Ovary (tissue), 9 donors: Measurements from ENCODE around the gene PTPN23. TPM values are rescaled to one million over a fixed set of nuclear protein-coding genes. Genes with fewer than 3 reads are reported as not detected.
"Not testable (repeated sequence)": the region's sequence is repeated elsewhere in the genome, so short reads cannot be mapped to it uniquely, and the experiment has no call there.

ENCODE experiments used
- DNase-seq, 5 donors: peaks; one replicate each; pipeline ENCODE4 v3.0.0-alpha.2; 2019 to 2020
- H3K27ac ChIP-seq, 2 donors: fragments of 200-600 bp; one replicate each; pipeline versions ENCODE4 v1.5.1 to v1.8.0; 2019 to 2022
- H3K27me3 ChIP-seq: fragments of 200-600 bp; one replicate; pipeline ENCODE4 v1.8.0; 2022
- H3K36me3 ChIP-seq: fragments of 200-600 bp; sonication (generic); one replicate; pipeline ENCODE4 v1.5.1; 2019
- H3K4me1 ChIP-seq: one replicate; pipeline ENCODE4 v1.8.1; 2013; ENCODE audit warnings: mild to moderate bottlenecking, moderate library complexity; ENCODE audit not compliant: insufficient read depth
- H3K4me3 ChIP-seq: fragments of 200-600 bp; sonication (generic); one replicate; pipeline ENCODE4 v1.5.1; 2017
- H3K9me3 ChIP-seq, 2 donors: fragments of 200-600 bp in 1 of 2; sonication (generic) in 1 of 2; one replicate each; pipeline versions ENCODE4 v1.5.1 to v1.8.1; 2013 to 2019; ENCODE audit warnings: mild to moderate bottlenecking in 1 of 2, moderate library complexity in 1 of 2
- CTCF ChIP-seq, 3 donors: fragments of 450-650 bp in 2 of 3; fragments of 200-600 bp in 1 of 3; IDR thresholded peaks; one replicate each; pipeline versions ENCODE4 v1.5.1 to v1.8.0; 2016 to 2022; ENCODE audit warnings: antibody characterized with exemption in 3 of 3, mild to moderate bottlenecking in 1 of 3
- EP300 ChIP-seq: sonication (generic); formaldehyde crosslinking; IDR thresholded peaks from one replicate; pipeline ENCODE4 v1.6.1; 2017; ENCODE audit warnings: antibody characterized with exemption
- POLR2A ChIP-seq: fragments of 450-650 bp; IDR thresholded peaks from one replicate; pipeline ENCODE4 v1.6.1; 2017; ENCODE audit warnings: antibody characterized with exemption, mild to moderate bottlenecking, moderate library complexity
- WGBS, 3 donors: extraction: QIAGEN DNeasy Blood & Tissue Kit in 1 of 3; methylation state at CpG; one replicate each; pipeline versions ENCODE4 v1.1.5 to v1.1.7; 2013 to 2017; 5-methylcytosine and 5-hydroxymethylcytosine counted together
- intact Hi-C, 4 donors: fragments of 100-400 bp; cut with DNase I; formaldehyde crosslinking; loops; one replicate each; pipeline versions ENCODE4 v1.11.0 to v1.15.1; 2022 to 2023
- polyA plus RNA-seq, 2 donors: library from polyadenylated mRNA; stranded (reverse); fragments of 200-250 nt in 1 of 2; fragments of 350-450 nt in 1 of 2; fragmentation: Illumina TruSeq in 1 of 2; extraction: RNeasy Lipid Tissue Mini Kit (QIAGEN cat#74804) in 1 of 2; gene quantifications; one replicate each; pipeline ENCODE4 v1.2.3, GENCODE V29; 2013 to 2014
- total RNA-seq, 7 donors: library from RNA; depleted of rRNA in 2 of 7; stranded (reverse); fragments of >200 nt in 2 of 7; fragmentation: NEBNext Ultra II Directional in 3 of 7; extraction: Animal tissue kit (Norgen Biotek cat#: 25700) in 3 of 7; gene quantifications; one replicate each; pipeline versions ENCODE4 v1.1.0 to v1.2.4, GENCODE V29; 2016 to 2023
- donor health status: DM: no; HTN: no; CAD: no; lungs with moderate emphysema.
- donor health status: DM: no; HTN: no; CAD: no.
- donor health status: Bipolar disorder and iron deficiency.
- donor health status: DM: yes; HTN: yes; CAD: no.
- donor health status: DM: no; HTN: no; CAD: no.
- donor health status: DM: yes; HTN: yes; CAD: no.

PTPN23 gene
- total and polyA plus RNA-seq, 9 donors = 7.3 to 56.9 (median 42.6) TPM

GRCh38 chr3:47452453-47453215, 71.8 kb downstream of the PTPN23 start:
- 64 to 82% (median 66%) methylated on average over 4 of the region's 4 CpGs for WGBS, 3 donors
- H3K36me3 ChIP-seq = no peaks in the 10 kb centered on the region
- H3K27ac ChIP-seq = no peak overlapping the region
- H3K4me3 ChIP-seq = no peak overlapping the region
- DNase-seq = no peak
- intact Hi-C loops = no loop called here
- TF ChIP-seq EP300 = no peak
- TF ChIP-seq CTCF (IDR thresholded peaks at IDR 0.05) = no peak
- no peak for TF ChIP-seq POLR2A
- H3K9me3 ChIP-seq = no peaks in the 10 kb centered on the region
- H3K27me3 ChIP-seq = no peaks in the 10 kb centered on the region
- peaks cover 11% of the 10 kb centered on the region for H3K4me1 ChIP-seq

GRCh38 chr3:47455806-47456452, 75.1 kb downstream of the PTPN23 start:
- intact Hi-C loops = no loop called here
- Histone ChIP-seq H3K36me3 (no peaks in the 10 kb centered on the region), H3K27ac (no peak overlapping the region), H3K4me1 (peaks cover 11% of the 10 kb centered on the region), H3K9me3 (no peaks in the 10 kb centered on the region), H3K27me3 (no peaks in the 10 kb centered on the region), H3K4me3 (no peak overlapping the region)
- TF ChIP-seq EP300 (no peak), POLR2A (no peak), CTCF (IDR thresholded peaks at IDR 0.05) (no peak)
- WGBS, 3 donors = 74 to 79% (median 77%) methylated on average over 3 of the region's 3 CpGs
- DNase-seq = no peak

- Histone ChIP-seq H3K9me3 (no peaks in the 10 kb centered on the region), H3K4me3 (no peak overlapping the region), H3K27ac (no peak overlapping the region), H3K4me1 (peaks cover 11% of the 10 kb centered on the region), H3K36me3 (no peaks in the 10 kb centered on the region), H3K27me3 (no peaks in the 10 kb centered on the region)
- TF ChIP-seq CTCF (IDR thresholded peaks at IDR 0.05) = no peak
- no peak for TF ChIP-seq POLR2A
- TF ChIP-seq EP300 = no peak
- intact Hi-C loops = no loop called here
- DNase-seq = no peak
Measured at GRCh38 chr3:47456984-47457383, 76.2 kb downstream of the PTPN23 start.

GRCh38 chr3:47459534-47460085, 78.8 kb downstream of the PTPN23 start:
- H3K27me3 ChIP-seq, DNase-seq, H3K36me3 ChIP-seq, H3K9me3 ChIP-seq, H3K27ac ChIP-seq, H3K4me3 ChIP-seq, intact Hi-C loops: not testable (repeated sequence)
- WGBS, 3 donors = 67 to 80% (median 77%) methylated on average over 9 of the region's 9 CpGs
- peaks cover 10% of the 10 kb centered on the region for H3K4me1 ChIP-seq

Other genes starting within 250 kb of the PTPN23 start
- 10 to 100 TPM; 46.4 to 62.9 (median 51.2) TPM for gene SETD2, start 216.9 kb upstream of the PTPN23 start, total RNA-seq
- gene SETD2, start 216.9 kb upstream of the PTPN23 start, polyA plus RNA-seq = 10 to 100 TPM; 22.9 to 28.8 TPM
- 10 to 100 TPM in 1 of 7 donors, 1 to 10 TPM in 6; 2.5 to 29.4 (median 4.5) TPM for gene KIF9, start 98.2 kb upstream of the PTPN23 start, total RNA-seq
- 1 to 10 TPM; 6.9 to 7.2 TPM for gene KIF9, start 98.2 kb upstream of the PTPN23 start, polyA plus RNA-seq
- 10 to 100 TPM in 5 of 7 donors, 1 to 10 TPM in 2; 6.2 to 23.7 (median 19.8) TPM for gene KLHL18, start 98.1 kb upstream of the PTPN23 start, total RNA-seq
- 1 to 10 TPM; 6.5 to 7.9 TPM for gene KLHL18, start 98.1 kb upstream of the PTPN23 start, polyA plus RNA-seq
- gene SCAP, start 94.9 kb downstream of the PTPN23 start, total RNA-seq = 100 to 1,000 TPM in 1 of 7 donors, 10 to 100 TPM in 6; 53.7 to 104 (median 80.9) TPM
- 100 to 1,000 TPM in 1 of 2 donors, 10 to 100 TPM in 1; 52.4 to 192 TPM for gene SCAP, start 94.9 kb downstream of the PTPN23 start, polyA plus RNA-seq
- 10 to 100 TPM; 20.1 to 30.3 (median 25.0) TPM for gene ELP6, start 132.7 kb downstream of the PTPN23 start, total RNA-seq
- 10 to 100 TPM; 24.6 to 32.8 TPM for gene ELP6, start 132.7 kb downstream of the PTPN23 start, polyA plus RNA-seq
- gene CSPG5, start 197.8 kb downstream of the PTPN23 start, total RNA-seq = under 1 TPM in 5 of 7 donors, not detected in 2; 0.11 to 0.45 (median 0.30) TPM
- gene CSPG5, start 197.8 kb downstream of the PTPN23 start, polyA plus RNA-seq = under 1 TPM; 0.22 to 0.42 TPM